ENCODE measurements around the gene MEGF8. TPM values are rescaled to one million over a fixed set of nuclear protein-coding genes. Genes with fewer than 3 reads are reported as not detected.

The MEGF8 gene
- total and polyA plus RNA-seq, 2 donors (not counting 3 experiments of a cell fraction or from before 2014, with no cell fraction given), result 20.6 to 39.6 TPM

DNA sequence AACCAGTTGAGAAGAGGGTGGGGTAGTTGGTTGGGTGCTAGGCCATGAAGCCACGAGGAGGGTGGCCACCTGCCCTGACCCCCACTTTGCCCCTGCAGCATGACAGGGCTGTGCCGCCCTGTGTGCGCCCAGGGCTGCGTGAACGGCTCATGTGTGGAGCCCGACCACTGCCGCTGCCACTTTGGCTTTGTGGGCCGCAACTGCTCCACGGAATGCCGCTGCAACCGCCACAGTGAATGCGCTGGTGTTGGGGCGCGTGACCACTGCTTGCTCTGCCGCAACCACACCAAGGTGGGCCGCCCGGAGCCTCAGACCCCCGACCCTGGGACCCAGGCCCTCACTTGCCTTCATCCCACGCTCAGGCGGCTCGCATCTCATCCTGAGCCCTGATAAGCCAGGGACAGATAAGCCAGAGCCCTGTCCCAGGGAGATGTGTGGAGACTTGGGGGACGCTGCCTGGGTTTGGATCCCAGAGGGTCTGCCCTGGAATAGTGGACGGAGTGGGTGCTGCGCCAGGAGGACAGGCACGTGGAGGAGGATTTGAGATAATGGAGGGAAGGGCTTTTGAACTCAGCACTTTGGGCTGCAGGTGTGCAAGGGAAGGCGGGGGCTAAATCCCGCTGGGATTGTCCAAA, 44.1 kb downstream of the MEGF8 start:
- DNase-seq (ENCODE audit: low read depth, low spot score) (no peak), FAIRE-seq (no peak)
- Histone ChIP-seq H3K9ac (replicated peaks; ENCODE audit: extremely low read depth, insufficient read depth, low read length) (no peak overlapping the region), H3K4me3 (replicated peaks in 1 of 3; ENCODE audit: insufficient read depth in 1 of 3, low read depth in 1 of 3, low read length in 3 of 3) (no peak overlapping the region), H3K9me1 (replicated peaks; ENCODE audit: control insufficient read depth, extremely low read depth, insufficient read depth, low read length) (no peaks in the 10 kb centered on the region), H3K79me2 (ENCODE audit: control insufficient read depth, insufficient read depth, low read length) (no peaks in the 10 kb centered on the region), H3K27me3 (ENCODE audit: control insufficient read depth in 2 of 2, insufficient read depth in 2 of 2, low read length in 2 of 2) (no peaks in the 10 kb centered on the region), H3K9me3 (replicated peaks; ENCODE audit: control insufficient read depth, insufficient read depth, low read length) (no peaks in the 10 kb centered on the region), H3K36me3 (ENCODE audit: control insufficient read depth in 2 of 2, extremely low read depth in 1 of 2, insufficient read depth in 2 of 2, low read length in 2 of 2) (peaks cover 0 to 5% of the 10 kb centered on the region in 2 experiments), H3K27ac (ENCODE audit: insufficient read depth, low read depth, low read length) (no peak overlapping the region), H3K4me2 (ENCODE audit: insufficient read depth, low read length) (no peak overlapping the region), H3K4me1 (ENCODE audit: control insufficient read depth, extremely low read depth, insufficient read depth, low read length) (no peaks in the 10 kb centered on the region), H2AFZ (ENCODE audit: low read depth, low read length) (no peak overlapping the region), H4K20me1 (replicated peaks; ENCODE audit: control insufficient read depth, extremely low read depth, insufficient read depth, low read length) (no peaks in the 10 kb centered on the region)
- no TSS peak for BruUV-seq (replicated peaks)
- POLR2A ChIA-PET, result no interaction called here
- intact Hi-C loops (cut with micrococcal nuclease) (no loop called here), dilution Hi-C loops (cut with MboI; ENCODE audit: extremely low pct_ligation_motif_present, low sequenced_read_pairs) (no loop called here)
- CTCF ChIA-PET, result no interaction called here
- TF ChIP-seq POLR2AphosphoS5 (IDR thresholded peaks at IDR 0.05; ENCODE audit: insufficient read depth, low read depth, low read length), result no peak

DNA sequence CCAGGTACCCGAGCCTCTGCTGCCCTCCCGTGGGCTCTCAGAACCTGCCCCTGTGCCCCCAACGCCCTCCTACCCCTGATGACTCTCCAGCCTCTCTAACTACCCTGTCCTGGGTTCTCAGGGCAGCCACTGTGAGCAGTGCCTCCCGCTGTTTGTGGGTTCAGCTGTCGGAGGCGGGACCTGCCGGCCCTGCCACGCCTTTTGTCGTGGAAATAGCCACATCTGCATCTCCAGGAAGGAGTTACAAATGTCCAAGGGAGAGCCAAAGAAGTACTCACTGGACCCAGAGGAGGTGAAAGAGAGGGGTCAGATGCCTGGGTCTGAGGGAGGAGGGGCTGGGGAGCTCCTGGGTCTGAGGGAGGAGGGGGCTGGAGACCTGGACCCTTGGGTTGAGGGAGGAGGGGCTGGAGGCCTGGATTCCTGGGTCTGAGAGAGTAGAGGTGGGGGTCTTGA, 44.7 kb downstream of the MEGF8 start:
- no peaks in the 10 kb centered on the region for H3K79me2 ChIP-seq (ENCODE audit: control insufficient read depth, insufficient read depth, low read length)

More for the DNA sequence above, 44.7 kb downstream of the MEGF8 start:
- Histone ChIP-seq H3K36me3 (ENCODE audit: control insufficient read depth in 2 of 2, extremely low read depth in 1 of 2, insufficient read depth in 2 of 2, low read length in 2 of 2) (peaks cover 0 to 5% of the 10 kb centered on the region in 2 experiments), H3K4me3 (replicated peaks in 1 of 3; ENCODE audit: insufficient read depth in 1 of 3, low read depth in 1 of 3, low read length in 3 of 3) (no peak overlapping the region), H3K27ac (ENCODE audit: insufficient read depth, low read depth, low read length) (no peak overlapping the region), H3K9me1 (replicated peaks; ENCODE audit: control insufficient read depth, extremely low read depth, insufficient read depth, low read length) (no peaks in the 10 kb centered on the region), H3K4me2 (ENCODE audit: insufficient read depth, low read length) (no peak overlapping the region), H4K20me1 (replicated peaks; ENCODE audit: control insufficient read depth, extremely low read depth, insufficient read depth, low read length) (no peaks in the 10 kb centered on the region), H3K4me1 (ENCODE audit: control insufficient read depth, extremely low read depth, insufficient read depth, low read length) (no peaks in the 10 kb centered on the region), H2AFZ (ENCODE audit: low read depth, low read length) (no peak overlapping the region), H3K27me3 (ENCODE audit: control insufficient read depth in 2 of 2, insufficient read depth in 2 of 2, low read length in 2 of 2) (no peaks in the 10 kb centered on the region), H3K9me3 (replicated peaks; ENCODE audit: control insufficient read depth, insufficient read depth, low read length) (no peaks in the 10 kb centered on the region), H3K9ac (replicated peaks; ENCODE audit: extremely low read depth, insufficient read depth, low read length) (no peak overlapping the region)
- no peak for DNase-seq (ENCODE audit: low read depth, low spot score)
- POLR2A ChIA-PET, result no interaction called here
- CTCF ChIA-PET, result no interaction called here
- dilution Hi-C loops (cut with MboI; ENCODE audit: extremely low pct_ligation_motif_present, low sequenced_read_pairs), result no loop called here
- BruUV-seq (replicated peaks), result no TSS peak
- FAIRE-seq, result no peak
- TF ChIP-seq MYC (IDR thresholded peaks at IDR 0.05; ENCODE audit: low read depth, low read length) (no peak), POLR2AphosphoS5 (IDR thresholded peaks at IDR 0.05; ENCODE audit: insufficient read depth, low read depth, low read length) (no peak), FOS (IDR thresholded peaks at IDR 0.05; ENCODE audit: borderline replicate concordance, insufficient read depth, low read length) (no peak), POLR2A (IDR thresholded peaks at IDR 0.05; ENCODE audit: low read depth, low read length) (no peak)
- TF ChIP-seq, protein P1, sequence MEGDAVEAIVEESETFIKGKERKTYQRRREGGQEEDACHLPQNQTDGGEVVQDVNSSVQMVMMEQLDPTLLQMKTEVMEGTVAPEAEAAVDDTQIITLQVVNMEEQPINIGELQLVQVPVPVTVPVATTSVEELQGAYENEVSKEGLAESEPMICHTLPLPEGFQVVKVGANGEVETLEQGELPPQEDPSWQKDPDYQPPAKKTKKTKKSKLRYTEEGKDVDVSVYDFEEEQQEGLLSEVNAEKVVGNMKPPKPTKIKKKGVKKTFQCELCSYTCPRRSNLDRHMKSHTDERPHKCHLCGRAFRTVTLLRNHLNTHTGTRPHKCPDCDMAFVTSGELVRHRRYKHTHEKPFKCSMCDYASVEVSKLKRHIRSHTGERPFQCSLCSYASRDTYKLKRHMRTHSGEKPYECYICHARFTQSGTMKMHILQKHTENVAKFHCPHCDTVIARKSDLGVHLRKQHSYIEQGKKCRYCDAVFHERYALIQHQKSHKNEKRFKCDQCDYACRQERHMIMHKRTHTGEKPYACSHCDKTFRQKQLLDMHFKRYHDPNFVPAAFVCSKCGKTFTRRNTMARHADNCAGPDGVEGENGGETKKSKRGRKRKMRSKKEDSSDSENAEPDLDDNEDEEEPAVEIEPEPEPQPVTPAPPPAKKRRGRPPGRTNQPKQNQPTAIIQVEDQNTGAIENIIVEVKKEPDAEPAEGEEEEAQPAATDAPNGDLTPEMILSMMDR (IDR thresholded peaks at IDR 0.05; ENCODE audit: extremely low read depth in 1 of 2, insufficient read depth in 1 of 2, low read depth in 1 of 2, low read length in 2 of 2), result no peak
- intact Hi-C loops (cut with micrococcal nuclease), result no loop called here

Measured in endothelial cell of umbilical vein (primary cell).